ENCODE results near the gene CHN1.

Gene CHN1

DNA sequence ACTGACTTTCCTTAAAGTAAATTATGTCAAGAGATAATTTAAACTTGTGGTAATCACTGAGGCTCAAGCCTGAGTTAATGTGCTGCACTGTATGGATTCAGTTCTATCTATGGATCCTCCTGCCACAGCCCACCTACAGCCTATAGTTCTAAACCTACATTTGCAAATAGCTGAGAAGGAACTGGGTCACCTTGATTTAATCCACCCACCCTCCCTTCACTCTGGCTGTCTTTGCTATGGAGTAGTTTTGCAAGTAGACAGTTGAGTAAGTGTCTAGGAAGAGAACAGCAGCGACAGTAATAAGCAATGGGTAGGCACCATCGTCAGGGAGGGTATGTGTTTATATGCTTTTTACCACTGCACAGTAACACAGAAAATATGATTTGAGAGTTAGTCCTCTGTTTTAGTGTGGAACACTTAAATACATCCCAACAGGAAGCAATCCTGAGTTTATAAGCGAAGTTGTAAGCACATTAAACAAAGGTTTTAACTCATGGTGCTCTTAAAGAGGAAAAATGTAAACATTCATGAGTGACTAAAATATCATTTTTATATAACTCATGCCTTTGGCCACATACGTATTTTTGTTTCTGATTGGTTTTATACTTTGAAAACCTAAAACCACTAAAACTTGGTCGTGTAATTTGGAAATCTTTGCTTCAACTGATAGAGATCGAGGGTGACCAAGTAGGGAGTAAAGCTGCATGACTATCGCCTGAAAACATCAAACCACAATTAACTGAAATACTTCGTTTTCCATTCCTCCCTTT, 204.6 kb downstream of the CHN1 start:
- H3K36me3 Mint-ChIP-seq (ENCODE audit: low read depth), result peaks cover 66% of the 10 kb centered on the region
- peaks cover 6% of the 10 kb centered on the region for H3K4me1 Mint-ChIP-seq
- no peaks in the 10 kb centered on the region for H3K27me3 Mint-ChIP-seq (ENCODE audit: low read depth, poor library complexity)
- no peak overlapping the region for H3K4me3 Mint-ChIP-seq
- no peaks in the 10 kb centered on the region for H3K9me3 Mint-ChIP-seq
- no peak overlapping the region for H3K27ac Mint-ChIP-seq
- DNase-seq, result no peak
- TF ChIP-seq, protein P1, sequence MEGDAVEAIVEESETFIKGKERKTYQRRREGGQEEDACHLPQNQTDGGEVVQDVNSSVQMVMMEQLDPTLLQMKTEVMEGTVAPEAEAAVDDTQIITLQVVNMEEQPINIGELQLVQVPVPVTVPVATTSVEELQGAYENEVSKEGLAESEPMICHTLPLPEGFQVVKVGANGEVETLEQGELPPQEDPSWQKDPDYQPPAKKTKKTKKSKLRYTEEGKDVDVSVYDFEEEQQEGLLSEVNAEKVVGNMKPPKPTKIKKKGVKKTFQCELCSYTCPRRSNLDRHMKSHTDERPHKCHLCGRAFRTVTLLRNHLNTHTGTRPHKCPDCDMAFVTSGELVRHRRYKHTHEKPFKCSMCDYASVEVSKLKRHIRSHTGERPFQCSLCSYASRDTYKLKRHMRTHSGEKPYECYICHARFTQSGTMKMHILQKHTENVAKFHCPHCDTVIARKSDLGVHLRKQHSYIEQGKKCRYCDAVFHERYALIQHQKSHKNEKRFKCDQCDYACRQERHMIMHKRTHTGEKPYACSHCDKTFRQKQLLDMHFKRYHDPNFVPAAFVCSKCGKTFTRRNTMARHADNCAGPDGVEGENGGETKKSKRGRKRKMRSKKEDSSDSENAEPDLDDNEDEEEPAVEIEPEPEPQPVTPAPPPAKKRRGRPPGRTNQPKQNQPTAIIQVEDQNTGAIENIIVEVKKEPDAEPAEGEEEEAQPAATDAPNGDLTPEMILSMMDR (IDR thresholded peaks at IDR 0.05), result no peak

DNA sequence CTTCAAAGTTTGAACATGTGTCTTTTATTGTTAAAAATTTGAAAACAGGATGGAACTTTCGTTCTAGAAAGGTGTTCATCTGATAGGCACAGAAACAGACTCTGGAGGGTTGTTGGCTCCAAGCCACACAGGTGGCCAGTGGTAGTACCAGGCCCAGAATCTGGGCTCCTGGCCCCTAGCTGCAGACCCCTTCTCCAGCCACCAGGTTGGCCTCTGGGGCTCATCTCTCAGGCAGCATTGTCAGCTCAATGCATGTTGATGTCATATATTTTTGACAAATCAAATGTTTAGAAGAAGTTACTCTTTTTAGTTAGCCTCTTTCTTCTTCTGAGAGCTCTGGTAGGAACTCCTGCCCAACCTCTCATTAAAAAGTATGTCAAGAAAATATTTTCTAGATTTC, 206.4 kb downstream of the CHN1 start:
- Mint-ChIP-seq H3K4me3 (no peak overlapping the region), H3K27ac (no peak overlapping the region), H3K27me3 (ENCODE audit: low read depth, poor library complexity) (no peaks in the 10 kb centered on the region), H3K4me1 (no peaks in the 10 kb centered on the region), H3K9me3 (no peaks in the 10 kb centered on the region), H3K36me3 (ENCODE audit: low read depth) (peaks cover 48% of the 10 kb centered on the region)
- TF ChIP-seq, protein P1 (IDR thresholded peaks at IDR 0.05), result no peak
- no peak for DNase-seq

DNA sequence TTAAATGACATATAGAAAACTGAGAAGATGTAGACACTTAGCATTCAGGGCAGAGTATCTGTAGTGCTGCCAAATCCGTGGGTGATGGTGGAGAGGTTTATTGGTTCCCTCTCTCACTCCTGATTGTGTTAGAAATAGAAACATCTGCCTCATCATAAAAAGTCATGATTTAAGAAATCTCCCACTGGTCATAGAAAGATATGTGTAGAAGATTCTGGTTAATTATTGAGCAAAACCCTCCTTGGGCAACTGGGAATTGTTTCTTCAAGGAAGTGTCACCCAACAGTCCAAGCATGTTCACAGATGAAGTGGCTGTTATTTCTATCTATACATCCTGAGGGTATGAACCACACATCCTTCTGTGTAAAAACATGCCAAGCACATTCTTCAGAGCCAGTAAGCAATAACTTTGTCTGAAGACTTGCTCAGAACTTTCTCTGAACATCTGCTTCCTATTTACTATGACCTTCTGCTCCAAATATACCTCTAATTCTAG, 207.4 kb downstream of the CHN1 start:
- peaks cover 42% of the 10 kb centered on the region for H3K36me3 Mint-ChIP-seq (ENCODE audit: low read depth)
- no peak overlapping the region for H3K4me3 Mint-ChIP-seq
- TF ChIP-seq, protein P1 (IDR thresholded peaks at IDR 0.05), result no peak
- no peaks in the 10 kb centered on the region for H3K4me1 Mint-ChIP-seq
- H3K9me3 Mint-ChIP-seq, result no peaks in the 10 kb centered on the region
- peaks cover 2% of the 10 kb centered on the region for H3K27me3 Mint-ChIP-seq (ENCODE audit: low read depth, poor library complexity)
- peak overlapping the region; percentile 30 for H3K27ac Mint-ChIP-seq
- no peak for DNase-seq

DNA sequence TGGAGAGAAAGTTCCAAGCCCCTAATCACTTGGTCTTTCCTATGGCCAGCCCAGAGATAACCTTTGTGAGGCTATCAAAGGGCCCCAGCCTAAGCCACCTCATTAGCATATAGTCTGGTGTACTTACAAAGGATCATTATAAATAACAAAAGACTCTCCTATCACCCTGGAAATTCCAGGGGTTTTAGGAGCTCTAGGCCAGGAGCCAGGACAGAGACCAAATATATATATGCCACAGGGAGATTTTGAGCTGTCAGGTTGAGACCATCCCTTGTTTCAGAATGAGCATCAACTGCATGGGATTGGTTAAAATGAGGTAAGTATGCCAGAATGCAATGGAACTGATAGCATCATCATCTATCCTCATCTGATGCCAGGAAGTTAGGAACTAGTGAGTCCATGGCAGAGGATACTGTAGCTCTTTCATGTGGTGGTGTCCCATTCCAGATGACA, 208.8 kb downstream of the CHN1 start:
- TF ChIP-seq, protein P1 (IDR thresholded peaks at IDR 0.05), result no peak
- Mint-ChIP-seq H3K4me3 (no peak overlapping the region), H3K36me3 (ENCODE audit: low read depth) (peaks cover 35% of the 10 kb centered on the region), H3K9me3 (no peaks in the 10 kb centered on the region), H3K27me3 (ENCODE audit: low read depth, poor library complexity) (peaks cover 2% of the 10 kb centered on the region), H3K27ac (no peak overlapping the region), H3K4me1 (peaks cover 6% of the 10 kb centered on the region)
- DNase-seq, result no peak

DNA sequence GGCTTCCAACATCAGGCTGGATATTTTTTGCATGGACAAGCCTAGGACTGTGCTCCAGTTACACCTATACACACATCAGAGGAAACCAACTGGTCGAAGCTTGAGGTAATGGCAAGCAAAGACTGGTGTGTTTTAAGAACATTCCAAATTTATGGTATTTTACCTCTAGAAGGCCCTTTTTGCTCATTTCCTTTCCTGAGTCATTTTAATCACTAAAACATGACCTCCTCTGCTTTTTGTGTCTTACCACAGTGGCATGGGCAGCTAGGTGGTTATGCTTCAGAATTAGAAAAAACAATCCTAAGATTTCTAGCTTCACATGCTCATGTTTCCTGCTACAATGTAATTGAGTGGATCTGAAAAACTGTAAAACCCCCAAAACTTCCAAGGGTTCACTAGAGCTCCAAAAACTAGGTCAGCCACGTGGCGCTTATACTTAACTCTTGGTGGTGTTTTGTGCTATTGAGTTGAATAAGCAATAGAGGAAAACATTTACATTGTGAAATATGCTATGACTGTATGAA, 210.3 kb downstream of the CHN1 start:
- Mint-ChIP-seq H3K36me3 (ENCODE audit: low read depth) (peaks cover 20% of the 10 kb centered on the region), H3K9me3 (peaks cover 4% of the 10 kb centered on the region), H3K4me3 (no peak overlapping the region), H3K27me3 (ENCODE audit: low read depth, poor library complexity) (peaks cover 2% of the 10 kb centered on the region), H3K27ac (no peak overlapping the region), H3K4me1 (peaks cover 20% of the 10 kb centered on the region)
- no peak for DNase-seq
- TF ChIP-seq, protein P1 (IDR thresholded peaks at IDR 0.05), result no peak
